Measurements from ENCODE around the gene ITPKB. TPM values are rescaled to one million over a fixed set of nuclear protein-coding genes. Genes with fewer than 3 reads are reported as not detected.

Gene ITPKB
- total RNA-seq, 1 experiment from 2014 or later = 17.7 TPM

GRCh38 chr1:226645279-226645976 is 93.7 kb downstream of the ITPKB start:
- TF ChIP-seq EZH2phosphoT487 (IDR thresholded peaks at IDR 0.05; ENCODE audit: borderline replicate concordance, low read length) (no peak), CTCF (conservative IDR thresholded peaks at IDR 0.05; ENCODE audit: low read depth, low read length) (no peak), EZH2 (IDR thresholded peaks at IDR 0.05; ENCODE audit: low read length, unreplicated experiment) (no peak)
- Histone ChIP-seq H3K4me1 (ENCODE audit: insufficient read depth, low read length) (peaks cover 37% of the 10 kb centered on the region), H3K36me3 (ENCODE audit: low read depth, low read length) (0 out of 2 replicates have a peak, but pooled peaks cover 3% of the 10 kb centered on the region), H3K79me2 (ENCODE audit: low read length) (no peaks in the 10 kb centered on the region), H3K27me3 (ENCODE audit: low read length) (no peaks in the 10 kb centered on the region), H3K9me2 (replicated peaks; ENCODE audit: low read length) (no peaks in the 10 kb centered on the region), H3K9me3 (ENCODE audit: low read length) (no peaks in the 10 kb centered on the region), H4K20me1 (ENCODE audit: low read length) (no peaks in the 10 kb centered on the region), H3F3A (ENCODE audit: low read length, unreplicated experiment) (no peaks in the 10 kb centered on the region), H3K4me3 (ENCODE audit: low read length) (no peak overlapping the region), H3K4me2 (ENCODE audit: low read length) (no peak overlapping the region), H2AFZ (ENCODE audit: low read length) (no peak overlapping the region), H3K27ac (ENCODE audit: low read length) (no peak overlapping the region), H3K9ac (ENCODE audit: low read length) (no peak overlapping the region)
- BruUV-seq (replicated peaks) = no TSS peak
- no peak for DNase-seq
- intact Hi-C loops (cut with micrococcal nuclease) = no loop called here
- CTCF ChIA-PET = interaction anchor here (0.6 kb wide), 1 partner anchor 183 kb away, joined by 3 read pairs; no protein-coding TSS in a partner anchor
- no peak for ATAC-seq
- POLR2A ChIA-PET (ENCODE audit: unreplicated experiment) = no interaction called here

DNA sequence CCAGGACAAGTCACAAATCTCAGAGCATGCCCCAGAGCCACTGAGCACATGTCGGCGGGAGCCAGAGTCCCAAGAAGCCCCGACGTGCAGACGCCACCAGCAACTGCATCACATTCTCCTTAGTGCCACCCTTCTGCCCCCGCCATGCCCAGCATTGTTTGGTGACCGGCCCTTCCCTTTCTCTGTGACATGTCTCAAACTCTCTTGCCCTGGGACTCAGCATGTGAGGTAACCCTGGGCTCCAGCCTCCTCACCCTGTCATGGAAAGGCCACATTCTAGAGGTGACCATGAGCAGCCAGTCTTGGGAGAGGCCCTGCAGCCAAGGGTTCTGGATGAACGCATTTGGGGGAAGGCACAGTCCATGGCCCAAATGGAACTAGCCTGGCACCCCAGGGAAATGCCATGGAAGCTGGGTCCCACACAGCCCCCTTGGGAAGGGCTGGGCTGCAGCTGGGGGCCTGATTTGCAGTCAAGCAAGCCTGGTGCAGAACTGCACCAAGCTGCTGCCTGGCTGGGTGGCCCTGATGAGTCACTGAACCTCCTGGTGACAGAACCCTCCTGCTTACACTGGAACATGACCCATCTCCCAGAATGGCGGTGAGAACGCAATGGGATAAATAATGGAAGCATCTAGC is 94.4 kb downstream of the ITPKB start:
- POLR2A ChIA-PET (ENCODE audit: unreplicated experiment) = no interaction called here

More for the DNA sequence above, 94.4 kb downstream of the ITPKB start:
- H3K9ac ChIP-seq (ENCODE audit: low read length) = no peak overlapping the region
- no peak for TF ChIP-seq EZH2 (IDR thresholded peaks at IDR 0.05; ENCODE audit: low read length, unreplicated experiment)
- no peak for TF ChIP-seq CTCF (conservative IDR thresholded peaks at IDR 0.05; ENCODE audit: low read depth, low read length)
- TF ChIP-seq EZH2phosphoT487 (IDR thresholded peaks at IDR 0.05; ENCODE audit: borderline replicate concordance, low read length) = no peak
- no peak overlapping the region for H3K27ac ChIP-seq (ENCODE audit: low read length)
- ATAC-seq (peak; percentile 47), DNase-seq (peak; percentile 31)
- BruUV-seq (replicated peaks) = no TSS peak
- H3K4me3 ChIP-seq (ENCODE audit: low read length) = no peak overlapping the region
- no peaks in the 10 kb centered on the region for H3K9me3 ChIP-seq (ENCODE audit: low read length)
- 0 out of 2 replicates have a peak, but pooled peaks cover 3% of the 10 kb centered on the region for H3K36me3 ChIP-seq (ENCODE audit: low read depth, low read length)
- intact Hi-C loops (cut with micrococcal nuclease) = no loop called here
- no peaks in the 10 kb centered on the region for H3K79me2 ChIP-seq (ENCODE audit: low read length)
- H4K20me1 ChIP-seq (ENCODE audit: low read length) = no peaks in the 10 kb centered on the region
- no peak overlapping the region for H3K4me2 ChIP-seq (ENCODE audit: low read length)
- no peaks in the 10 kb centered on the region for H3F3A ChIP-seq (ENCODE audit: low read length, unreplicated experiment)
- H3K27me3 ChIP-seq (ENCODE audit: low read length) = no peaks in the 10 kb centered on the region
- no peak overlapping the region for H2AFZ ChIP-seq (ENCODE audit: low read length)
- no peaks in the 10 kb centered on the region for H3K9me2 ChIP-seq (replicated peaks; ENCODE audit: low read length)
- CTCF ChIA-PET = no interaction called here
- peaks cover 37% of the 10 kb centered on the region for H3K4me1 ChIP-seq (ENCODE audit: insufficient read depth, low read length)

All from PC-3 (cell line).